HK-2 (cell line): ENCODE data around the gene PYGO2.

Experiments
- DNase-seq: peaks from one replicate; pipeline ENCODE4 v3.0.0-alpha.2; 2018; ENCODE audit not compliant: unreplicated experiment

The PYGO2 gene

GRCh38 chr1:154961207-154962155 is at the start of gene PYGO2:
Gene PYGO2, minus strand, starts transcription at chr1:154961782. Its CDS starts 206 bp downstream, at chr1:154961576.
- peak; percentile 83 for DNase-seq

GRCh38 chr1:155011004-155011416 is 49.4 kb upstream of the PYGO2 start:
- DNase-seq, result no peak

GRCh38 chr1:155010211-155010918 is 48.8 kb upstream of the PYGO2 start:
- no peak for DNase-seq

GRCh38 chr1:155009742-155010141 is 48.2 kb upstream of the PYGO2 start:
- no peak for DNase-seq

GRCh38 chr1:155009221-155009711 is 47.7 kb upstream of the PYGO2 start:
- DNase-seq, result no peak

- DNase-seq, result no peak
These were observed 46.7 kb upstream of the PYGO2 start for GRCh38 chr1:155008015-155008941.

GRCh38 chr1:155007251-155007828 is 45.8 kb upstream of the PYGO2 start:
- DNase-seq, result no peak

GRCh38 chr1:155006601-155007101 is 45.1 kb upstream of the PYGO2 start:
- no peak for DNase-seq

- DNase-seq, result no peak
These were observed 43.8 kb upstream of the PYGO2 start for GRCh38 chr1:155005076-155006011.

- DNase-seq, result no peak
These were observed 42.9 kb upstream of the PYGO2 start for GRCh38 chr1:155004352-155005075.

GRCh38 chr1:155003766-155004351 is 42.3 kb upstream of the PYGO2 start:
- DNase-seq, result peak; percentile 64

- DNase-seq, result peak; percentile 49
These were observed 41.7 kb upstream of the PYGO2 start for GRCh38 chr1:155003227-155003765.

- DNase-seq, result peak; percentile 55
These were observed 41.1 kb upstream of the PYGO2 start, which contains the start of gene ZBTB7B for GRCh38 chr1:155002464-155003226. Gene ZBTB7B, plus strand, starts transcription at chr1:155002802. Its CDS starts 11,859 bp downstream, at chr1:155014661.

GRCh38 chr1:155001675-155002463 is 40.3 kb upstream of the PYGO2 start:
- peak; percentile 100 for DNase-seq

GRCh38 chr1:155001425-155001674 is 39.8 kb upstream of the PYGO2 start:
- no peak for DNase-seq

- peak; percentile 91 for DNase-seq
These were observed 39.3 kb upstream of the PYGO2 start for GRCh38 chr1:155000726-155001424.

- no peak for DNase-seq
These were observed 38.8 kb upstream of the PYGO2 start for GRCh38 chr1:155000411-155000725.
